GM11168 (cell line): ENCODE data around the gene EHD2.
"Not testable (repeated sequence)": the region's sequence is repeated elsewhere in the genome, so short reads cannot be mapped to it uniquely, and the experiment has no call there.

Experiments used
- in situ Hi-C: fragments of 300-500 bp; cut with MboI; formaldehyde crosslinking; loops from one replicate; pipeline ENCODE4 v1.12.0; 2022; ENCODE audit warnings: low sequenced_read_pairs; ENCODE audit not compliant: unreplicated experiment

EHD2 gene

DNA sequence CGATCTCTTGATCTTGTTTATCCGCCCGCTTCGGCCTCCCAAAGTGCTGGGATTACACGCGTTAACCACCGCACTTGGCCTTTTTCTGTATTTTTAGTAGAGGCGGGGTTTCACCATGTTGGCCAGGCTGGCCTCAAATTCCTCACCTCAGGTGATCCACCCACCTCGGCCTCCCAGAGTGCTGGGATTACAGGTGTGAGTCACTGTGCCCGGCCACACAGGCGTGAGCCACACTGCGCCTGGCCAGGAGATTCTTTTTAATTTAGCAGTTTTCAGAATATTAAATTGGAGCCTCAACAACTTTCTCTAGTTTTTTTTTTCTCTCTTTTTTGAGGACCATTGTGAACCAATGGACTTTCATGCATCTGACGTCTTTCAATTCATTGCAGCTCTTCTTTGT is 76.6 kb downstream of the EHD2 start:
- in situ Hi-C loops: not testable (repeated sequence)

DNA sequence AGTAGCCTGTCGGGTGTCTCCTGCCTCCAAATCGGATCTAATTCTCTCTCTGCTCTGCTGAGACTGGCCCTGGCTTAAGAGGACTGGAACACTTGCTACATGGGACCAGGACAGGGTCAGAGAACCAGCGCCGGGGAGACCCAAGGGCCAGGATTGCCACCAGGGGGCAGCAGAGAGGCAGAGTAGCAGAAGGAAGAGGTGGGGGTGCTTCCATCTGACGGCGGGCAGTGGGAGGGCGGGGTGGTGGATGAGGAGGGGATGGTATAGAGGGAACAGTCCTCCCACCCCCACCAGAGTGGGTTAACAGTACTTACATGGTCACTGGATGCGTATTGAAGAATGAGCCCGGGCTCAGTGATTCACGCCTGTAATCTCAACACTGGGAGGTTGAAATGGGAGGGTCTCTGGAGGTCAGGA is 77.2 kb downstream of the EHD2 start:
- in situ Hi-C loops: no loop called here

GRCh38 chr19:47792616-47793015 is 79.4 kb downstream of the EHD2 start:
- in situ Hi-C loops: no loop called here
